Left hindlimb (tissue), 1 donor: ENCODE measurements around the gene ZNF646.
"Not testable (repeated sequence)": the region's sequence is repeated elsewhere in the genome, so short reads cannot be mapped to it uniquely, and the experiment has no call there.

ENCODE experiments used
- DNase-seq: peaks from one replicate; pipeline ENCODE4 v3.0.0-alpha.2; 2018

The ZNF646 gene

GRCh38 chr16:31084584-31085302 is 10.5 kb downstream of the ZNF646 start:
- DNase-seq = peak; percentile 41

GRCh38 chr16:31085411-31085810 is 11.2 kb downstream of the ZNF646 start:
- no peak for DNase-seq

DNA sequence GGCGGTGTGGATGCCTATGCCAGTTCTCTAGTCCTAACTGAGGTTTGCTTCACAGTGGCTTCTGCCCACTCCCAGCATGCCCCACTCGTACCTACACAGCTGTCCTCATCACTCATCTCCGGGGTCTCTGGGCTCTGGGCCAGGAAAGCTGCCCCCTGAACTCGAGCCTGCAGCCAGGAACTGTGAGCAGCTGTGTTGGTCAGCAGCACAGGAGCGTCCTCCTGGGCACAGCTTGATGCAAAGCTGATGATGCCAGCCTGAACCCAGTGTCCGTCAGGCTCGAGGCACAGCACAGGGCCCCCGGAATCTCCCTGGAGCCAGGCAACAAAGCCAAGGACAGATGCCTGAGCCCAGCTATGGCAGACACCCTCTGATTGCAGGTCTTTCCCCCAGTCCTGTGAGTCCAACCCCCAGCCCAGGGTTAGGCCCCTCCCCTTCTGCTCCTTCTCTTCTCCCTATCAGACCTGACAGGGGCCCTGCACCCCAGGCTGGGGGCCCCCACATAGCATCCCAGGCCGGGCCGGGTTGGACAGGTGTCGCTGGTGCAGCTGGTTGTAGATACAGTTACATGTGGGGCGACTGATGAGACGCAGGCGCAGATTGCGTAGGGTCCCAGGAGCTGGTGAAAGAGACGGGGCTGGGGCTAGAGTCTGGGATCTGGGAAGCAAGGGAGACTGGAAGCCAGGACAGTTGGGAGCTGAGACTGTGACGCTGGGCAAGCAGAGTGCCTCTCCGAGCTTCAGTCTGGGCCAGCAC is 11.8 kb downstream of the ZNF646 start:
- DNase-seq = peak; percentile 70

DNA sequence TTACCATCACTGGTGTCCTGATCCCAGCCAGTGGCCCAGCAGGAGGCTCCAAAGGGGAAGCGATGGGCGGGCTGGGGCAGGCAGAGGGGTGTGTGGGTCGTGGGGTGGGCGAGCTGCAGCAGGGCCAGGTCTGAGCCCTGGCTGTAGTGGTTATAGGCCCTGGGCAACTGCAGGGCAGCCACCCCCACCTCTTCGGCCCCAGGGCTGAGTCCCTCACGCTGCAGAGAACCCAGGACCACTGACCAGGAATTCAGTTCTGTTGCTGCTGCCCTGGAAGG is 12.3 kb downstream of the ZNF646 start:
- no peak for DNase-seq

DNA sequence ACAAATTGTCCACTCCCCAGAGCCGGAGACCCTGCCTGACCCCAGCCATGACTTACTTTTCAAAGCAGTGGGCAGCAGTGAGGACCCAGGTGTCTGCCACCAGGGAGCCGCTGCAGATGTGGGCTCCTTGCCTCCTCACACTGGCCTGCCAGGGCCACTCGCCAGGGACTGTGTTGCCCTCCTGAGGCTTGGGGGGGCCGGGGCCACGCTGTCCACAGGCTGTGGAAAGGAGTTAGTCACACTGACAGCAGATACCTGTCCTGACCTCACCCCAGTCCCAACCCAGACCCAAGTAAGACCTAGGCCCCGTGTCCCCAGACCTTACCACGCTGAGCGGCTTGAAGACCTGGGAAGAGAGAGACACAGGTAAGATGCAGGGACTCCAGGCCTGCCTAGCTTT is 13.3 kb downstream of the ZNF646 start:
- DNase-seq = no peak

DNA sequence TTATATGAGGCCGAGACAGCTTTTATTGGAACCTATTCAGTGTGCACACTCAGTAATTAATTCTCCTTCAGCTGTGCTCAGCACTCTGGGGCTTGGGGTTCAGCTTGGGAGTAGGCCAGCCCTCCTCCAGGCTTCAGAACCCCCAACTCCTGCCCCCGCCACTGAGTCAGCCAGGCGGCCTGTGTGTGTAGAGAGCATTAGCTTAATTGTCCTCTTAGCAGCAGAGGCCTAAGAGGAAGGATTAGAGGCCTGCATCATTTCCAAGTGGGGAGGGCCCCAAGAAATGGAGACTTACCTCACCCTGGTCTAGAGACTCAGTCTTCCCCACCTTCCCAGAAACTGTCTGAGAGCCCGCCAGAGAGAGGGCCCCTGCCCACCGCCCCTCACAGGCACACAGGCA is 13.7 kb downstream of the ZNF646 start:
- DNase-seq = no peak

- peak; percentile 28 for DNase-seq
Observed at GRCh38 chr16:31088459-31089183, 14.4 kb downstream of the ZNF646 start, which contains the start of gene PRSS53. Gene PRSS53 (minus strand): TSS chr16:31088943. CDS start chr16:31088809, 134 bp downstream.

- no peak for DNase-seq
Observed at GRCh38 chr16:31089199-31089598, 15.0 kb downstream of the ZNF646 start.

- DNase-seq = no peak
Observed at GRCh38 chr16:31090540-31090939, 16.3 kb downstream of the ZNF646 start.

DNA sequence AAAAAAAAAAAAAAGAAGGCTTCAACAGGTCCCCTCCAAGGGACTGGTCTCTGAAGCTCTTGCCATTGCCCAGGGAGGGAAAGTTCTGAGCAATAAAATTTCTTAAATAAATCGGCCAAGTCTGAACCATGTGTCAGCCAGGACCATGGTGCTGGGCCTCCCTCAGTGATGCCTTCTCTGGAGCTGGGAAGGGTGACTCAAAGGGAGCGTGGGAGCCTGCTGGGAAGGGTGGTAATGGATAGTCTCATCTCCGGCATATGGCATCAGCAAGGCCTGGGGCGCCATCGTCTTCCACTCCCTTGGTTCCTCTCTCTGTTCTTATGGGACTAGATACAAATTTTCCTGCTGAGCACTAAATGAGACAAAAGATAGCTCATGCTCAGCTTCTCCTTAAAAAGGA is 18.1 kb downstream of the ZNF646 start:
- no peak for DNase-seq

- DNase-seq = no peak
Observed at GRCh38 chr16:31093132-31093703, 19.0 kb downstream of the ZNF646 start.

DNA sequence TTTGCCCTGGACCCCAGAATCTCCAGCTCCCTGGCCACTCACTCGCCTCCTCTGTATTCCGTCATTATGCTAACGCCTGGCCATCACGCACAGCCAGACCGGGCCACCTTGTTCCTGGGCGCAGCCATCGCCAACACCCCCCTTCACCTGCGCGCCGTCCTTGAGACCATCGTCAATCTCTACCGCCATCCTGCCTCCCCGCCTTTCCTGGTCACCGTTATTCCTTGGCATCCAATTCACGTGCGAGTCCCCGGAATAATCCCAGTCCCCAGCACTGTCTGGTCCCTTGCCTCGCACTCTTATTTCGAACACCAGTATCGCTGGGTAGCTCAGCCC is 19.8 kb downstream of the ZNF646 start:
- no peak for DNase-seq

- DNase-seq = peak; percentile 94
Observed at GRCh38 chr16:31094424-31095120, 20.4 kb downstream of the ZNF646 start, which contains the start of gene VKORC1. Gene VKORC1 (minus strand): TSS chr16:31094797. CDS start chr16:31094729, 68 bp downstream.

- no peak for DNase-seq
Observed at GRCh38 chr16:31099860-31100638, 25.8 kb downstream of the ZNF646 start.

DNA sequence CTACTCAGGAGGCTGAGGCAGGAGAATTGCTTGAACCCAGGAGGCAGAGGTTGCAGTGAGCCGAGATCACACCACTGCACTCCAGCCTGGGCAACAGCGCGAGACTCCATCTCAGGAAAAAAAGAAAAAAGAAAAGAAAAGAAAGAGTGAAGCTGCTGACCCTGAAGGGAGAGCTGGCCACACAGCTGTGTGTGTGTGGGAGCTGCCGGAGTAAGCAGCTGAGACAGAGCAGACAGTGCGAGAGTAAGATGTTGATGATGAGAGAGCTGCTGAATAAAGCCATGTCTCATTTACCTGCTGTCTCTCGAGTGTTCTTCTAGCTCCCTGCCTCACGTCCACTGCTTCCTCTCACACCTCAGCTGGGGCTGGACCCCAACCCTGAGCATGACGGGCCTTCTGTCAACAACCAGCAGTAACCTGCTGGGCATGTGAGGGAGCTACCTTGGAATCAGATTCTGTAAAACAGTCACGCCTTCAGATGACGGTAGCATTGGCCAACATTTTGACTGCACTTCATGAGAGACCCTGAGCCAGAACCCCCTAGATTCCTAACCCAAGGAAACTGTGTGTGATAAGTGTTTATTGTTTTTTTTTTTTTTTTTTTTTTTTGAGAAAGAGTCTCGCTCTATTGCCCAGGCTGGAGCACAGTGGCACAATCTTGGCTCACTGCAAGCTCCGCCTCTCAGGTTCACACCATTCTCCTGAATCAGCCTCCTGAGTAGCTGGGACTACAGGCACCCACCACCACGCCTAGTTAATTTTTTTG is 26.8 kb downstream of the ZNF646 start:
- not testable (repeated sequence) for DNase-seq

DNA sequence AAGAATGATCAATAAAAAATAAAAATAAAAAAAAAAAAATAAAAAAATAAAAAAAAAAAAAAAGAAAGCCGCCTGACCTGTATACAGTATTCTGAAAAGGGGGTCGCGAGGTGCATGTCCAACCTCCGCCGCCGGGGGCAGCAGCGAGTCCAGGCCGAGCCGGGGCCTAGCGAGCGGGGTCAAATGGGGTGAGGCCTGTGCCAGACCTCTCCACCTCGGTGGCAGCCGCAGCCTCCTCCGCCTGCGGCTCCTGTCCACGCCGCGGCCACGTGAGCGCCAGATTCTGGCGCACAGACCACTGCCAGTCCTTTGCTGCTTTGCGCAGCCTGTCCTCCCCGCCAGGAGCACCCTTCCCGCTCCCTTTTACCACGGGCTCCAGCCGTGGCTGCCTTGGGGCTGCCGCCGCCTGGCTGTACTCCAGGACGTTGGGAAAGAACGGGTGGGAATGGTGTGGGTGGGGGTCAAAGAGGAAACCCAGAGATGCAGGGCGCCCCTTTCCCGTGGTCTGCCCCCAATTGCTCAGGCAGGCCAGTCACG is 31.5 kb downstream of the ZNF646 start:
- DNase-seq = peak; percentile 77

DNA sequence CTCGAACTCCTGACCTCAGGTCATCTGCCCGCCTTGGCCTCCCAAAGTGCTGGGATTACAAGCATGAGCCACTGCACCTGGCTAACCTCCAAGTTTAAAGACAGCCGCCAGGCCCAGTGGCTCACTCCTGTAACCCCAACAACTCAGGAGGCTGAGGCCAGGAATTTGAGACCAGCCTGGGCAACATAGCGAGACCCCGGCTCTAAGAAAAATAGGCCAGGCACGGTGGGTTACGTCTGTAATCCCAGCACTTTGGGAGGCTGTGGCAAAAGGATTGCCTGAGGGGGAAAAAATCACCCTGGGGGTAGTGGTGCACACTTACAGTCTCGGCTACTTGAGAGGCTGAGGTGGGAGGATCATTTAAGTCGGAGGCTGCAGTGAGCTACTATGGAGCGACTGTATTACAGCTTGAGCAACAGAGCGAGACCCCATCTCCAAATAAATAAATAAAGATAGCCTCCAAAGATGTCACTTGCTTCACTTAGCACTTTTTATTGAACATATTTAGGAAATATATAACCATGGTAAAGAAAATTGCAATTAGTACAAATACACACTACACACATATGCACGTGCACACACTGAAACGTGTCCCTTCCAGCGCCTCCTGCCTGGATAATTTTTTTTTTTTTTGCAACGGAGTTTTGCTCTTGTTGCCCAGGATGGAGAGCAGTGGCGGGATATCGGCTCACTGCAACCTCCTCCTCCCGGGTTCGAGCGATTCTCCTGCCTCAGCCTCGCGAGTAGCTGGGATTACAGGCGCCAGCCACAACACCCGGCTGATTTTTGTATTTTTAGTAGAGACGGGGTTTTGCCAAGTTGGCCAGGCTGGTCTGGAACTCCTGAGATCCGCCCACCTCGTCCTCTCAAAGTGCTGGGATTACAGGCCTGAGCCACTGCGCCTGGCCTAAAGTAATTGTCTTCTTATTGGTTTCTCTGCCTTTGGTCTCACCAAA is 32.6 kb downstream of the ZNF646 start:
- no peak for DNase-seq

- no peak for DNase-seq
Observed at GRCh38 chr16:31107465-31107867, 33.2 kb downstream of the ZNF646 start.

DNA sequence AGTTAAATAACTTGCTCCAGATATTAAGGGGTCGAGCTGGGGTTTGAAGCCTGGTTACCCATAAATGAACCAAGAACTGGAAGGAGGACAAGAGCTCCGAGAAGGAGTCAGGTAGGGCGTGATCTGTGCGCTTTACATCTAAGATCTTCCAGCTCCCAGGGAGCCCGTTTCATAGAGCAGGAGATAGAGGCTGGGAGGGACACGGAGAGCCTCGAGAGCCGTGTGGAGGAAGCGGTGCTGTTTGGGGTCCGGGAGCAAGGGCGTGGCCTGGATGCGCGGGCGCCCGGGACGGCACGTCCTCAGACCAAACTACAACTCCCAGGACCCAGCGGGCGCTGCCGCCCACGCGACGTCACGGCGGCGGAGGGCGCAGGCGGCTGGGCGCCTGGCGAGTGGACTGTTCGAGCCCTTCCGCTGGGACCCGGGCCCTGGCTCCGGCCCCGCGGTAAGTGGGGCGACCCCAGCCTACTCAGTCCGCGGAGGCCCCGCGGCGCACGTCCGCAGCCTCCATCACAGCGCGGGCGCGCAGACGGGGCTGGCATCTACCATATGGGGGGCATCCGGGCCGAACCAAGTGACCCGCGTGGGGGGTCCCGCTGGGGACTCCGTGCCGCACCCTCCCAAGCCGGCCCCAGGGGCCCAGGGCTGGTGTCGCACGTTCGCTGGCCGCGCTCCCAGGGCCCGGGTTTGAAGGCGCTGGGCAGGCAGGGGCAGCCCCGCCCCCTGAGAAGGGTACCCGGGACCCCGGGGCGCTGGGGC is 34.0 kb downstream of the ZNF646 start, which contains the start of gene BCKDK:
BCKDK (plus strand) TSS at position 352 of the 759 bp plus-strand sequence. CDS start 838 bp downstream, outside the sequence.
- DNase-seq = peak; percentile 81
